AG04450 (cell line): ENCODE data around the gene ABI3. TPM values are rescaled to one million over a fixed set of nuclear protein-coding genes. Genes with fewer than 3 reads are reported as not detected.

Experiments
- CTCF ChIA-PET: fragments of 300-600, 350-600 bp; formaldehyde crosslinking; extraction: SDS; loops from one replicate; lab custom pipeline; 2022; ENCODE audit warnings: antibody characterized with exemption, inconsistent platforms; lab: Charles Lee
- POLR2A ChIA-PET: fragments of 350-600 bp; formaldehyde crosslinking; extraction: SDS; loops from one replicate; lab custom pipeline; 2021; ENCODE audit warnings: antibody characterized with exemption, inconsistent platforms; lab: Yijun Ruan, JAX
- DNase-seq: peaks from one replicate; pipeline ENCODE4 v3.0.0-alpha.2; 2011; ENCODE audit warnings: low read depth, low spot score
- H3K27ac ChIP-seq: one replicate; pipeline ENCODE4 v1.5.1; 2012; ENCODE audit warnings: low read depth, low read length, control low read depth
- H3K27me3 ChIP-seq: one replicate; pipeline ENCODE4 v1.6.0; 2012; ENCODE audit warnings: low read length; ENCODE audit not compliant: control insufficient read depth, insufficient read depth
- H3K4me3 ChIP-seq: 2 replicates; pipeline ENCODE4 v1.5.1; 2011; ENCODE audit warnings: mild to moderate bottlenecking, low read depth, low read length, control low read depth
- H3K9me3 ChIP-seq: 2 replicates; pipeline ENCODE4 v1.5.1; 2012; ENCODE audit warnings: low read length; ENCODE audit not compliant: control insufficient read depth, insufficient read depth
- polyA minus RNA-seq: library from RNA; depleted of rRNA, polyadenylated mRNA; stranded (reverse); fragments of >200 nt; gene quantifications from 2 replicates; pipeline ENCODE4 v1.2.3, GENCODE V29; 2011; rRNA and poly(A)+ RNA removed
- polyA plus RNA-seq: library from polyadenylated mRNA; depleted of rRNA; stranded (reverse); fragments of >200 nt; gene quantifications from 2 replicates; pipeline ENCODE4 v1.2.3, GENCODE V29; 2011; rRNA removed
- TF ChIP-seq, protein P1 (sequence below): IDR thresholded peaks from 2 replicates; pipeline ENCODE4 v1.5.1; 2011; ENCODE audit warnings: low read depth, low read length, control low read depth, inconsistent platforms

Gene ABI3
- 0.12 and 0.21 TPM in 2 replicates for polyA plus RNA-seq
- 0.48 TPM in 1 of 2 replicates, not detected in the other for polyA minus RNA-seq

- H3K4me3 ChIP-seq: no peak within 1 kb of the TSS
- CTCF ChIA-PET: interaction anchor here (1.2 to 2.9 kb wide), 2 partner anchors 17 to 30 kb away, joined by 3 to 10 read pairs; no protein-coding TSS in a partner anchor
Measured at GRCh38 chr17:49210158-49211029, at the start of gene ABI3, which contains the start of gene GNGT2. Gene ABI3 (plus strand): TSS chr17:49210707. CDS start chr17:49210725, 18 bp downstream. Gene GNGT2 (minus strand): TSS chr17:49210574. CDS start chr17:49207422, 3,152 bp downstream.

GRCh38 chr17:49162866-49163265 lies 47.6 kb upstream of the ABI3 start:
- Histone ChIP-seq H3K9me3 (no peaks in the 10 kb centered on the region), H3K27me3 (peaks cover 30% of the 10 kb centered on the region), H3K4me3 (no peak overlapping the region), H3K27ac (no peak overlapping the region)
- DNase-seq: no peak
- TF ChIP-seq, protein P1, sequence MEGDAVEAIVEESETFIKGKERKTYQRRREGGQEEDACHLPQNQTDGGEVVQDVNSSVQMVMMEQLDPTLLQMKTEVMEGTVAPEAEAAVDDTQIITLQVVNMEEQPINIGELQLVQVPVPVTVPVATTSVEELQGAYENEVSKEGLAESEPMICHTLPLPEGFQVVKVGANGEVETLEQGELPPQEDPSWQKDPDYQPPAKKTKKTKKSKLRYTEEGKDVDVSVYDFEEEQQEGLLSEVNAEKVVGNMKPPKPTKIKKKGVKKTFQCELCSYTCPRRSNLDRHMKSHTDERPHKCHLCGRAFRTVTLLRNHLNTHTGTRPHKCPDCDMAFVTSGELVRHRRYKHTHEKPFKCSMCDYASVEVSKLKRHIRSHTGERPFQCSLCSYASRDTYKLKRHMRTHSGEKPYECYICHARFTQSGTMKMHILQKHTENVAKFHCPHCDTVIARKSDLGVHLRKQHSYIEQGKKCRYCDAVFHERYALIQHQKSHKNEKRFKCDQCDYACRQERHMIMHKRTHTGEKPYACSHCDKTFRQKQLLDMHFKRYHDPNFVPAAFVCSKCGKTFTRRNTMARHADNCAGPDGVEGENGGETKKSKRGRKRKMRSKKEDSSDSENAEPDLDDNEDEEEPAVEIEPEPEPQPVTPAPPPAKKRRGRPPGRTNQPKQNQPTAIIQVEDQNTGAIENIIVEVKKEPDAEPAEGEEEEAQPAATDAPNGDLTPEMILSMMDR: no peak
- CTCF ChIA-PET: interaction anchor here (0.6 to 1.5 kb wide), 2 partner anchors 16 to 17 kb away, joined by 4 to 5 read pairs; no protein-coding TSS in a partner anchor
- POLR2A ChIA-PET: no interaction called here

More at GRCh38 chr17:49210158-49211029, at the start of gene ABI3, which contains the start of gene GNGT2:
- Histone ChIP-seq H3K27ac (no peak within 1 kb of the TSS), H3K27me3 (peaks cover 8% of the 10 kb centered on the region), H3K9me3 (no peaks in the 10 kb centered on the region)
- TF ChIP-seq, protein P1: no peak
- POLR2A ChIA-PET: no interaction called here
- no peak for DNase-seq

GRCh38 chr17:49165143-49165542 lies 45.4 kb upstream of the ABI3 start:
- DNase-seq: no peak
- TF ChIP-seq, protein P1: no peak
- Histone ChIP-seq H3K4me3 (no peak overlapping the region), H3K27me3 (peaks cover 43% of the 10 kb centered on the region), H3K27ac (no peak overlapping the region), H3K9me3 (peaks cover 3% of the 10 kb centered on the region)
- ChIA-PET CTCF (no interaction called here), POLR2A (no interaction called here)

DNA sequence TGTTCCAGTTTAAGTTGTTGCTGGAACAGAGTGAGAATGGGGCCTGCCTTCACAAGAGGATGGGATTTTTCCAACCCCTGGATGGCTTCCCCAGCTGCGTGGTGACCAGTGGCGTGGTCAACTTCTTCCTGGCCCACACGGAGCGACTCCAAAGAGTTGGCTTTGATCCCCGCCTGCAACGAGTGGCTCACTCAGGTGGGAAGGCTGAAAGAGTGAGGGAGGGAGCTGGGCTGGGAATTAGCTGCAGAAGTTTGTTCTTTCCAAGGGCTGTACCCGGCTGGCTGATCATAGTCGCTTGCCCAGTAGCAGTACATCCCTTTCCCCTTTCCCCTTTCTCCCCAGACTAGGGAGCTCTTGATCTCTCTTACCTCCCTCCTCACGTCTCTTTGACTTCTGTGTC lies 41.8 kb upstream of the ABI3 start:
- POLR2A ChIA-PET: no interaction called here
- Histone ChIP-seq H3K27ac (no peak overlapping the region), H3K9me3 (peaks cover 3% of the 10 kb centered on the region), H3K4me3 (no peak overlapping the region), H3K27me3 (peaks cover 48% of the 10 kb centered on the region)
- TF ChIP-seq, protein P1: no peak
- DNase-seq: no peak
- CTCF ChIA-PET: interaction anchor here (0.7 kb wide), 1 partner anchor 127 kb away, joined by 3 read pairs; no protein-coding TSS in a partner anchor
